Hepatic stellate cell (primary cell): Measurements from ENCODE around the gene NCDN.
A peak's percentile ranks its signal among the peaks of the same experiment; 100 is the strongest.
"Not testable (repeated sequence)": the region's sequence is repeated elsewhere in the genome, so short reads cannot be mapped to it uniquely, and the experiment has no call there.

Experiments used
- DNase-seq: peaks from one replicate; pipeline ENCODE4 v3.0.0; 2011; ENCODE audit warnings: low spot score

Gene NCDN

GRCh38 chr1:35569936-35570335 lies 12.3 kb downstream of the NCDN start:
- peak; percentile 31 for DNase-seq

GRCh38 chr1:35570589-35571137 lies 13.1 kb downstream of the NCDN start:
- DNase-seq, result no peak

GRCh38 chr1:35571263-35571662 lies 13.7 kb downstream of the NCDN start:
- DNase-seq, result no peak

GRCh38 chr1:35572296-35572695 lies 14.7 kb downstream of the NCDN start:
- DNase-seq, result no peak

DNA sequence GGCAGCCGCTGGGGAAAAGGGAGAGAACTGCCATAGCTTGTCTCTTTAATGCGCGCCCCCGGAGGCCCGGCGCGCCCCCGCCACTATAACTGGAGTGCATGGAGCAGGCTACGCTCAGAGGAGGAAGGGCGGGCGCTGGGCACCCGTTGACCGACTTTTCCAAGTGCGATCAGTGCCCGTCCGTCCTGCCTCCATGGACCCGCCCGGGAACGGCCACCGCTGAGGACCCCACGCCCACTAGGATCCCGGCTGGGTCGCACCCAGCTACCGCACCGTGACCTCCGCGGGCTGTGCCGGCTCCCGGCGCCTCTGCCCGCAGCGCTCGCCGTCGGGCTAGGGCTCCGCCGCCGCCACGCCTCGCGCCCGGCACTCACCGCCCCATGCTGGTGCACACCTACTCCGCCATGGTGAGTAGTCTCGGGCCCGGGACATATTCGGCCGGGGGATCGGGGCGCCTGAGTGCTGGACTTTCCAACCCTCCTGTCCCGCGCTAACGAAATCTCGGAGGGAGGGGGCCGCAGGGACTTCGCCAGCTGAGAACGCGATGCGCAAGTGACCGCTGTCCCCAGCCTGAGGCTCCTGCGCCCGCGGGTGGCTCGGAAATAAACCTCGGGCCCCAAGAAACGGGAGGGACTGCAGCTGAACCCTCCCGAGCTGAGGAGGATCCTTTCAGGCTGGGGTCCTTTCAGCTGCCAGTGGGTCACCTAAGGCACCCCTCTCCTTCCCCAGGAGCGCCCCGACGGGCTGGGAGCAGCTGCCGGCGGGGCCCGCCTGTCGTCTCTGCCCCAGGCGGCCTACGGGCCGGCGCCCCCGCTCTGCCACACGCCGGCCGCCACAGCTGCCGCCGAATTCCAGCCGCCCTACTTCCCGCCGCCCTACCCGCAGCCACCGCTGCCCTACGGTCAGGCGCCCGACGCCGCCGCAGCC lies 15.9 kb downstream of the NCDN start, which contains the start of gene TFAP2E:
Gene TFAP2E, plus strand, starts transcription at position 117 of the 927 bp plus-strand sequence. Its CDS starts 264 bp downstream, at position 381.
- peak; percentile 72 for DNase-seq

DNA sequence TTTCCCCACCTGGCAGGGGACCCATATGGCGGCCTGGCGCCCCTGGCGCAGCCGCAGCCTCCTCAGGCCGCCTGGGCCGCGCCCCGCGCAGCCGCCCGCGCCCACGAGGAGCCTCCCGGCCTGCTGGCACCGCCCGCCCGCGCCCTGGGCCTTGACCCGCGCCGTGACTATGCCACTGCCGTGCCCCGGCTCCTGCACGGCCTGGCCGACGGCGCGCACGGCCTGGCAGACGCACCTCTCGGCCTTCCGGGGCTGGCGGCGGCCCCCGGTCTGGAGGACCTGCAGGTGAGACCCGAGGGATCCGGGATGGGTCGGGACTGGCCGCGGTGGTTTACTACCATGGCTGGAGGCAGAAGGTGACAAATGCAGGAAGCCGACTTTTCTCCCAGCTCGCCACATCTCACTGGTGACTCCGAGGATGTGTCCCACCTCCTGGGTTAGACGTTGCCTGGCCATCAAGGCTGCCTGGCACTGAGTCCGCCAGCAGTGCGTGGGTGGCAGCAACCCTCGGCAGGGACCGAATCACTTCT lies 16.6 kb downstream of the NCDN start:
- DNase-seq, result no peak

GRCh38 chr1:35574655-35575415 lies 17.2 kb downstream of the NCDN start:
- DNase-seq, result no peak

- DNase-seq, result no peak
Measured at GRCh38 chr1:35575416-35575958, 17.9 kb downstream of the NCDN start.

DNA sequence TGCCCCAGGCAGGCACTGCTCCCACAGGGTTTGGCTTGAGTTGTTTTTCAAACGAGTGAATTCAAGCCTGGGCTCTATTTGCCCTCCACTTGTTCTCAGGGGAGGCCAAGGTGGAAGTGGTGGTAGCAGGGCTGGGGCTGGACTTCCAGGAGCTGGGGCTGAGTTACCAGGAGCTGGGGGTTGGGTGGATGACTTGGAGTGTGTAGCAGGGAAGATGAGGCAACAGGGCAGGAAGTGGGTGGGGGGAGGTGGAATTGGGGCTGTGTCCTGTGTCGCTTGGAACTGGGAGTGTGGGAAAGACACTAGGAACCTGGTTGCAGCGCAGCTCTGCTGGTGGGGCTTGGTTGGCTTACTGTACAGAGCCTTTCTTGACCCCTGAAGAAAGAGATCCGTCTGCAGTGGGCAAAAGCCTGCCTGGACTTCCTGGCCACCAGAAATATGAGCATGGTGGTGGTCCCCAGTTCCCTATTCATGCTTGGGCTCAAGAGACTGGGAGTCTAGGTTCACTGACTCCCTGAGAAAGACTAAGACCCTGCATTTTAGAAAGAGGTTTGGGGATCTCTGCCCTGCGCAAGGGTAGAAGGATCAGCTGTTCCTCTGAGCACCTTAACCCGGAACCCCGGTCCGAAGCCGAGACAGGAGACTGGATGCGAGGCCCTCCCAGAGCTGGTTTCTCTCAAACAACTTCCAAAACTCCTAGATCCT lies 18.6 kb downstream of the NCDN start:
- DNase-seq, result no peak

- not testable (repeated sequence) for DNase-seq
Measured at GRCh38 chr1:35576766-35577070, 19.1 kb downstream of the NCDN start.

- DNase-seq, result no peak
Measured at GRCh38 chr1:35577071-35577998, 19.7 kb downstream of the NCDN start.

DNA sequence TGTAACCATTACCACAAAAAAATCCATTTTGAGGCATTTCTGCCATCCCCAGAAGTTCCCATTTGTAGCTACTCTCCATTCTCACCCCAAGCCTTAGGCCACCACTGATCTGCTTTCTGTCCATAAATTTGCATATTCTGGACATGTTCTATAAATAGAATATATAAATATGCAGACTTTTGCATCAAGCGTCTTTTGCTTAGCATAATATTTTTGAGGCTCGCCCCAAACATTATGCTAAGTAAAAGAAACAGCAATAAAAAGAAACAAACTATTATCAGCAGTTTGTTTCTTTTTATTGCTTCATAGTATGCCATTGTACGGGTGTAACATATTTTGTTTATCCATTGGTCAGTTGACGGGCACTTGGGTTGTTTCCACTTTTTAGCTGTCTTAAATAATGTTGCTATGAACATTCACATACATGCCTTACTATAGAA lies 23.4 kb downstream of the NCDN start:
- DNase-seq, result no peak

DNA sequence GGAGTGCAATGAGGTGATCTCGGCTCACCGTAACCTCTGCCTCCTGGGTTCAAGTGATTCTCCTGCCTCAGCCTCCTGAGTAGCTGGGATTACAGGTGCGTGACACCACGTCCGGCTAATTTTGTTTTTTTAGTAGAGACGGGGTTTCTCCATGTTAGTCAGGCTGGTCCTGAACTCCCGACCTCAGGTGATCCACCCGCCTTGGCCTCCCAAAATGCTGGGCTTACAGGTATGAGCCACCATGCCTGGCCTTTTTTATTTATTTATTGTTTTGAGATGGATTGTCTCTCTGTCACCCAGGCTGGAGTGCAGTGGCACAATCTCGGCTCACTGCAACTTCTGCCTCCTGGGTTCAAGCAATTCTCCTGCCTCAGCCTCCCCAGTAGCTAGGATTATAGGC lies 24.0 kb downstream of the NCDN start:
- DNase-seq, result not testable (repeated sequence)

DNA sequence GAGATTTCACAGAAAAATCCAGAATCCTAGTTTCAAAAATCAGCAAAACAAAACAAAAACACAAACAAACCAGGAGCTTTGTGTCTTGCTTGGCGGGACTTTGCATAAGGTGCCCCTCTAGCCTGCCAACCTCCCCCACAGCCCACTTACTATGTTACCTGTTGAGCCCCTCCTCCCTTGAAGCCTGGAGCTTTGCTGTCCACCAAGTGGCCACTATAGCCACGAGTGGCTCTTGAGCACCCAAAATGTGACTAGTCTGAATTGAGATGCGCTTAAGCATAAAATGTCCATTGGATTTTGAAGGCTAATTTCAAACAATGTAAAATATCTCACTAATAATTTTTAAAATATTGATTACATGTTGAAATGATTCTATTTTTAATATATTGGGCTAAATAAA lies 27.7 kb downstream of the NCDN start:
- DNase-seq, result no peak

GRCh38 chr1:35585805-35586204 lies 28.2 kb downstream of the NCDN start:
- not testable (repeated sequence) for DNase-seq

GRCh38 chr1:35586808-35587207 lies 29.2 kb downstream of the NCDN start:
- no peak for DNase-seq

DNA sequence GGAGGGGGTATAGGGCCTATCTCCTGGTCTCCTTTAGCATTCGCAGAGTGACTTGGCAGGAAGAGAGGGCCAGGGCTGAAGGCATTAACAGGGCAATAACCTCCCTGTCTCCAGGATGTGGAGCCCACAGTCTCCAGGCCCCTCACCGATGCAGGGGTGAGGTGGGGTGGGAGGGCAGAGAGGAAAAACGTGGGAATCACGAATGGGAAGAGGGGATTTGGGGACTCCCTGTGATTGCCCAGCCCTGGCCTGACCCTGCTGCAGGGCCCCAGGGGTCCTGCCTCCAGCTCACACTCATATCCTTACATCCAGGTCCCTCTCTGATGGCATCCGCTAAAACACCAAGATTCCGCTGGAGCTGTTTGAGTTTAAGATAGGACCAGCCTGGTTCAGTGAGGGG lies 30.1 kb downstream of the NCDN start:
- no peak for DNase-seq

DNA sequence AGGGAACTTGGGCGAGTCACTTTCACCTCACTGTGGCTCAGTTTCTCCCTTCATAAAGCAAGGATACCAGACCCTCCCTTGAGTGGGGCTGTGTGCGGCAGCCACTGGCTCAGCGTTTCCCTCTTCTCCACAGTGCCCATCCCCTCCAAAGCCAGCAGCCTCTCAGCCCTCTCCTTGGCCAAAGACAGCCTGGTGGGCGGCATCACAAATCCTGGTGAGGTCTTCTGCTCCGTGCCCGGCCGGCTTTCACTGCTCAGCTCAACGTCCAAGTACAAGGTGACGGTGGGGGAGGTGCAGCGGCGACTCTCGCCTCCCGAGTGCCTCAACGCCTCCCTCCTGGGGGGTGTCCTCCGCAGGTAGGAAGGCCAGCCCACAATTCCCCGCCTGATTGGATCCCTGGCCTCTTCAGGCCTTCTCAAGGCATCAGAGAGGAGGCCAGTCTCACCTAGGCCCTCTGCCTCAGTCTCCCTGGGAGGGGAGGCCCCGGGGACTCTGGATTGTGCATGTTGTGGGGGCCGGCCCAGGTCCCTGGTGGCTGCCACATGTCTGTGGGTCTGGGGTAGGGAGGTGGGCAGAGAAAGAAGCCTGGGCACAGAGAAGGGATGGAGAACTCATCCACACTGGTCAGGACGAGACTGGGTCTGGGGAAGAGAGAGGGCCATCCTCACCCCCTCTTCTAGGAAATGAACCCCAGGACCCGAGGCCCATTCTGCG lies 30.8 kb downstream of the NCDN start:
- DNase-seq, result no peak

DNA sequence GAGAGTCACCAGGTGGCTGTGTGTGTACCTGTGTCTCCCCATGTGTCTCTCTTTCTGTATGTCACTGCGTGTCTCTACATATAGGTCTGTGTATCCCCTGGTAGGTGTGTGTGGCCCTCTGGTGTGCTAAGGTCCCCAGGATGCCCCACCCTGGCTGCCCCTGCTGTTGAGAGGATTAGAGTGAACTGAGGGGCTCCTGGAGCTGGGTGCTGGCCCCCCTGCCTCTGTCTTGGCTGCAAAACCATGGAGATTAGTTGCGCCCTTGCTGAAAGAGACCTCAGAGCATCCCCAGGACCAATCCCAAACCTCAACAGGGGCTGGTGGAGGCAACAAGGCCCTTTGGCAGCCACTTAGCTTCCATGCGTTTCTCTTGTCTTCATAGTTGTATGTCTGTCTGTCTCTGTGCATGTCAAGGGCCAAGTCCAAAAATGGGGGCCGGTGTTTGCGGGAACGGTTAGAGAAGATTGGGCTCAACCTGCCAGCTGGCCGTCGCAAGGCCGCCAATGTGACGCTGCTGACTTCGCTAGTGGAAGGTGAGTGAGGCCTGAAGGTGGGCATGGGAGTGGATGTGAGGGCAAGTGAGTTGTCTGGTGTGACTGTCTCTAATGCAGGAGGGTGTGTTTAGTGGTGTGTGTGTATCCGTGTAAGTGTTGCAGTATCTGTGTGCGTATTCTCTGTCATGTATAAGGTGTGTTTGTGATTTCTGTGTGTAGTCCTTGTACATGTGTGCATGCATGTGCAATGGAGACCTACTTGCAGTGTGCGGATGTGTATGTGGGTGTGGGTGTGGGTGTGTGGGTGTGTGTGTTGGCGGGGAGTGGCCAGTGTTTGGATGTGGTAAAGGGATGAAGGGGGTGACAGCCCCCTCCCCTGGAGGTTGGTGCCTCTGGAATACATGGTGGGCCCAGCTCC lies 32.2 kb downstream of the NCDN start:
- no peak for DNase-seq
